ENCODE results near the gene TNRC6B.

The TNRC6B gene

DNA sequence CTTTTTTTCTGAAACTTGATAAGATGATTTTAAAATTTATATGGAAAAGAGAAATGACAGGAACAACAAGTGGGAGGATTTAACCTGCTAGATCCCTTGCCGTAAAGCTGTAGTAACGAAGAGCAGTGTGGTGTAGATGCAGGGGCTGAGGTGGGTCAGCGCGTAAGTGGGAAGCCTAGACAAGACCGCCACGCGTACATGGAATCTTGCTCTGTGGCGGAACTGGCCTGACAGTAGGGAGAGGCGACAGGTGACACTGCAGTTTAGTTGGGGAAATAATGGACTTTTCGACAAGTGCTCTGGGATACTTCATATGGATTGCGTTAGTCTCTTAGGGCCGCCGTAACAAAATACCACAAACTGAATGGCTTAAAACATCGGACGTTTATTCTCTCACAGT, 28.8 kb downstream of the TNRC6B start (continued):
- TF ChIP-seq, protein P1, sequence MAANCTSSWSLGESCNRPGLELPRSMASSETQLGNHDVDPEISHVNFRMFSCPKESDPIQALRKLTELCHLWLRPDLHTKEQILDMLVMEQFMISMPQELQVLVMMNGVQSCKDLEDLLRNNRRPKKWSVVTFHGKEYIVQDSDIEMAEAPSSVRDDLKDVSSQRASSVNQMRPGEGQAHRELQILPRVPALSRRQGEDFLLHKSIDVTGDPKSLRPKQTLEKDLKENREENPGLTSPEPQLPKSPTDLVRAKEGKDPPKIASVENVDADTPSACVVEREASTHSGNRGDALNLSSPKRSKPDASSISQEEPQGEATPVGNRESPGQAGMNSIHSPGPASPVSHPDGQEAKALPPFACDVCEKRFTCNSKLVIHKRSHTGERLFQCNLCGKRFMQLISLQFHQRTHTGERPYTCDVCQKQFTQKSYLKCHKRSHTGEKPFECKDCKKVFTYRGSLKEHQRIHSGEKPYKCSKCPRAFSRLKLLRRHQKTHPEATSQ (tag by site-specific recombination; IDR thresholded peaks at IDR 0.05) = no peak
- TF ChIP-seq, protein P2, sequence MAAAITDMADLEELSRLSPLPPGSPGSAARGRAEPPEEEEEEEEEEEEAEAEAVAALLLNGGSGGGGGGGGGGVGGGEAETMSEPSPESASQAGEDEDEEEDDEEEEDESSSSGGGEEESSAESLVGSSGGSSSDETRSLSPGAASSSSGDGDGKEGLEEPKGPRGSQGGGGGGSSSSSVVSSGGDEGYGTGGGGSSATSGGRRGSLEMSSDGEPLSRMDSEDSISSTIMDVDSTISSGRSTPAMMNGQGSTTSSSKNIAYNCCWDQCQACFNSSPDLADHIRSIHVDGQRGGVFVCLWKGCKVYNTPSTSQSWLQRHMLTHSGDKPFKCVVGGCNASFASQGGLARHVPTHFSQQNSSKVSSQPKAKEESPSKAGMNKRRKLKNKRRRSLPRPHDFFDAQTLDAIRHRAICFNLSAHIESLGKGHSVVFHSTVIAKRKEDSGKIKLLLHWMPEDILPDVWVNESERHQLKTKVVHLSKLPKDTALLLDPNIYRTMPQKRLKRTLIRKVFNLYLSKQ (tag by site-specific recombination; IDR thresholded peaks at IDR 0.05; ENCODE audit: borderline replicate concordance) = no peak
- no peak for TF ChIP-seq YY1 (tag by site-specific recombination; IDR thresholded peaks at IDR 0.05)

DNA sequence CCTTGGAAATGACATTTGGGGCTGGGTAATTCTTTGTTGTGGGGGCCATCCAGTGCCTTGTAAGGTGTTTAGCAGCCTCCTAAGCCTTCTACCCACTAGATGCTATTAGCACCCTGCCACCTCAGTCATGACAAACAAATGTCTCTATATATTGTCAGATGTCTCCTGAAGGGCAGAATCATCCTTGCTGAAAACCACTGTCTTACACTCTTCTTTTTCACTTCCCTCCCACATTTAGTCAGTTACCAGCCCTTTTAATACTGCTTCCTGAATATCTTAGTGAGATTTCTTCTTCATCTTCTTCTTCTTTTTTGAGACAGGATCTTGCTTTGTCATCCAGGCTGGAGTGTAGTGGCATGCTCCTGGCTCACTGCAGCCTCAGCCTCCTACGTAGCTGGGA, 33.1 kb downstream of the TNRC6B start:
- no peak for TF ChIP-seq ZNF10 (tag by site-specific recombination; IDR thresholded peaks at IDR 0.05)
- TF ChIP-seq ZNF585B (tag by site-specific recombination; IDR thresholded peaks at IDR 0.05) = no peak
- TF ChIP-seq, protein P3, sequence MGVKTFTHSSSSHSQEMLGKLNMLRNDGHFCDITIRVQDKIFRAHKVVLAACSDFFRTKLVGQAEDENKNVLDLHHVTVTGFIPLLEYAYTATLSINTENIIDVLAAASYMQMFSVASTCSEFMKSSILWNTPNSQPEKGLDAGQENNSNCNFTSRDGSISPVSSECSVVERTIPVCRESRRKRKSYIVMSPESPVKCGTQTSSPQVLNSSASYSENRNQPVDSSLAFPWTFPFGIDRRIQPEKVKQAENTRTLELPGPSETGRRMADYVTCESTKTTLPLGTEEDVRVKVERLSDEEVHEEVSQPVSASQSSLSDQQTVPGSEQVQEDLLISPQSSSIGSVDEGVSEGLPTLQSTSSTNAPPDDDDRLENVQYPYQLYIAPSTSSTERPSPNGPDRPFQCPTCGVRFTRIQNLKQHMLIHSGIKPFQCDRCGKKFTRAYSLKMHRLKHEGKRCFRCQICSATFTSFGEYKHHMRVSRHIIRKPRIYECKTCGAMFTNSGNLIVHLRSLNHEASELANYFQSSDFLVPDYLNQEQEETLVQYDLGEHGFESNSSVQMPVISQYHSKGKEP (tag by site-specific recombination; IDR thresholded peaks at IDR 0.05) = no peak
- TF ChIP-seq, protein P4, sequence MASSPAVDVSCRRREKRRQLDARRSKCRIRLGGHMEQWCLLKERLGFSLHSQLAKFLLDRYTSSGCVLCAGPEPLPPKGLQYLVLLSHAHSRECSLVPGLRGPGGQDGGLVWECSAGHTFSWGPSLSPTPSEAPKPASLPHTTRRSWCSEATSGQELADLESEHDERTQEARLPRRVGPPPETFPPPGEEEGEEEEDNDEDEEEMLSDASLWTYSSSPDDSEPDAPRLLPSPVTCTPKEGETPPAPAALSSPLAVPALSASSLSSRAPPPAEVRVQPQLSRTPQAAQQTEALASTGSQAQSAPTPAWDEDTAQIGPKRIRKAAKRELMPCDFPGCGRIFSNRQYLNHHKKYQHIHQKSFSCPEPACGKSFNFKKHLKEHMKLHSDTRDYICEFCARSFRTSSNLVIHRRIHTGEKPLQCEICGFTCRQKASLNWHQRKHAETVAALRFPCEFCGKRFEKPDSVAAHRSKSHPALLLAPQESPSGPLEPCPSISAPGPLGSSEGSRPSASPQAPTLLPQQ (tag by site-specific recombination; IDR thresholded peaks at IDR 0.05) = no peak
- no peak for TF ChIP-seq HOXC10 (CRISPR knock-in tag; IDR thresholded peaks at IDR 0.05)
- no peak for TF ChIP-seq ZFP3 (tag by site-specific recombination; IDR thresholded peaks at IDR 0.05; ENCODE audit: low read depth)
- TF ChIP-seq SETDB1 (IDR thresholded peaks at IDR 0.05; ENCODE audit: insufficient read length, low read length) = no peak
- TF ChIP-seq KLF9 (tag by site-specific recombination; IDR thresholded peaks at IDR 0.05; ENCODE audit: low read depth) = no peak
- TF ChIP-seq WT1 (tag by site-specific recombination; IDR thresholded peaks at IDR 0.05) = no peak
- TF ChIP-seq, protein P5, sequence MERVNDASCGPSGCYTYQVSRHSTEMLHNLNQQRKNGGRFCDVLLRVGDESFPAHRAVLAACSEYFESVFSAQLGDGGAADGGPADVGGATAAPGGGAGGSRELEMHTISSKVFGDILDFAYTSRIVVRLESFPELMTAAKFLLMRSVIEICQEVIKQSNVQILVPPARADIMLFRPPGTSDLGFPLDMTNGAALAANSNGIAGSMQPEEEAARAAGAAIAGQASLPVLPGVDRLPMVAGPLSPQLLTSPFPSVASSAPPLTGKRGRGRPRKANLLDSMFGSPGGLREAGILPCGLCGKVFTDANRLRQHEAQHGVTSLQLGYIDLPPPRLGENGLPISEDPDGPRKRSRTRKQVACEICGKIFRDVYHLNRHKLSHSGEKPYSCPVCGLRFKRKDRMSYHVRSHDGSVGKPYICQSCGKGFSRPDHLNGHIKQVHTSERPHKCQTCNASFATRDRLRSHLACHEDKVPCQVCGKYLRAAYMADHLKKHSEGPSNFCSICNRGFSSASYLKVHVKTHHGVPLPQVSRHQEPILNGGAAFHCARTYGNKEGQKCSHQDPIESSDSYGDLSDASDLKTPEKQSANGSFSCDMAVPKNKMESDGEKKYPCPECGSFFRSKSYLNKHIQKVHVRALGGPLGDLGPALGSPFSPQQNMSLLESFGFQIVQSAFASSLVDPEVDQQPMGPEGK (tag by site-specific recombination; IDR thresholded peaks at IDR 0.05) = no peak
- CTCF ChIA-PET = interaction anchor here (1.1 to 1.2 kb wide), 2 partner anchors 10 to 137 kb away, joined by 4 read pairs; no protein-coding TSS in a partner anchor
- Histone ChIP-seq H3K27ac (ENCODE audit: extremely low read depth, low read depth, low read length) (no peak overlapping the region), H3K9me3 (ENCODE audit: control insufficient read depth, insufficient read depth, low read depth, low read length) (no peaks in the 10 kb centered on the region), H3K4me1 (ENCODE audit: control insufficient read depth, insufficient read depth, low read length) (peaks cover 8% of the 10 kb centered on the region; the same call in 1 of the 2 replicates), H3K36me3 (ENCODE audit: control insufficient read depth in 2 of 2, insufficient read depth in 1 of 2, low read length in 2 of 2) (no peaks in the 10 kb centered on the region), H3K4me3 (ENCODE audit: low read depth, low read length) (no peak overlapping the region)
- POLR2A ChIA-PET = interaction anchor here (0.9 kb wide), 1 partner anchor 167 kb away, joined by 3 read pairs; no protein-coding TSS in a partner anchor

DNA sequence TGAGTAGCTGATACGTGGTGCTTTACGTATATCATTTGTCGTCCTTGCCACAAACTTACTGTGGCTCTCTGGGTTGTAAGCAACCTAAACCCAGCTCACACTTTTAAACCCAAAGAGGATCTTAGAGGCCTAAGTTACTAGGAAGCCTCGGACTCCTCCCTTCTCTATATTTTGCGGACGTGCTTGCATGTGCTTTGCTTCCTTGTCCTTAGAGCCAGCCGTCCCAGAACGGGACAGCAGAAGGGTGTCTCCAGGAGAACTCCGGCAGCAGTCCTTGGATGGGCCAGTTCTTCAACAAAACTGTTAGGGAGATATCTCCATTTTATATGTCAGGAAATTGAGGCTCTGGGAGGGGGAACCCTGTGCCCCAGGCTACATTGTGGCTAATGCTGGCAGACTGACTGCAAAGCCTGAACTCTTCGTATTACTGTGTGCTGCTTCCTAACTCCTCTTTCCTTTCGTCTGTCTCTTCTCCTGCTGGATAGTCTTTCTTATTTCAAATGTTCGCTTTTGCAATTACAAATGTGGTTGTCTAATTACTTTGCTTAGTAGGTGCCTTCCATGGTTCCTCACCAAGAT, 33.8 kb downstream of the TNRC6B start:
- H3K9me3 ChIP-seq (ENCODE audit: control insufficient read depth, insufficient read depth, low read depth, low read length) = no peaks in the 10 kb centered on the region
- ChIA-PET CTCF (no interaction called here), POLR2A (interaction anchor here (0.9 kb wide), 1 partner anchor 167 kb away, joined by 3 read pairs; no protein-coding TSS in a partner anchor)
- no peak overlapping the region for H3K27ac ChIP-seq (ENCODE audit: extremely low read depth, low read depth, low read length)
- no peak overlapping the region for H3K4me3 ChIP-seq (ENCODE audit: low read depth, low read length)
- H3K36me3 ChIP-seq (ENCODE audit: control insufficient read depth in 2 of 2, insufficient read depth in 1 of 2, low read length in 2 of 2) = no peaks in the 10 kb centered on the region
- peaks cover 8% of the 10 kb centered on the region; the same call in 1 of the 2 replicates for H3K4me1 ChIP-seq (ENCODE audit: control insufficient read depth, insufficient read depth, low read length)
- TF ChIP-seq ZNF677 (tag by site-specific recombination; IDR thresholded peaks at IDR 0.05) (no peak), ZNF514 (tag by site-specific recombination; IDR thresholded peaks at IDR 0.05) (no peak), ZNF112 (tag by site-specific recombination; IDR thresholded peaks at IDR 0.05) (no peak), ZBTB1 (tag by site-specific recombination; IDR thresholded peaks at IDR 0.05) (no peak), SCRT1 (tag by site-specific recombination; IDR thresholded peaks at IDR 0.05; ENCODE audit: borderline replicate concordance) (no peak), ZNF548 (tag by site-specific recombination; IDR thresholded peaks at IDR 0.05) (no peak), ZNF121 (tag by site-specific recombination; IDR thresholded peaks at IDR 0.05) (no peak), ZNF544 (tag by site-specific recombination; IDR thresholded peaks at IDR 0.05) (no peak), ZNF561 (tag by site-specific recombination; IDR thresholded peaks at IDR 0.05; ENCODE audit: borderline replicate concordance) (no peak), ZFP37 (tag by site-specific recombination; IDR thresholded peaks at IDR 0.05) (no peak)
- TF ChIP-seq, protein P6, sequence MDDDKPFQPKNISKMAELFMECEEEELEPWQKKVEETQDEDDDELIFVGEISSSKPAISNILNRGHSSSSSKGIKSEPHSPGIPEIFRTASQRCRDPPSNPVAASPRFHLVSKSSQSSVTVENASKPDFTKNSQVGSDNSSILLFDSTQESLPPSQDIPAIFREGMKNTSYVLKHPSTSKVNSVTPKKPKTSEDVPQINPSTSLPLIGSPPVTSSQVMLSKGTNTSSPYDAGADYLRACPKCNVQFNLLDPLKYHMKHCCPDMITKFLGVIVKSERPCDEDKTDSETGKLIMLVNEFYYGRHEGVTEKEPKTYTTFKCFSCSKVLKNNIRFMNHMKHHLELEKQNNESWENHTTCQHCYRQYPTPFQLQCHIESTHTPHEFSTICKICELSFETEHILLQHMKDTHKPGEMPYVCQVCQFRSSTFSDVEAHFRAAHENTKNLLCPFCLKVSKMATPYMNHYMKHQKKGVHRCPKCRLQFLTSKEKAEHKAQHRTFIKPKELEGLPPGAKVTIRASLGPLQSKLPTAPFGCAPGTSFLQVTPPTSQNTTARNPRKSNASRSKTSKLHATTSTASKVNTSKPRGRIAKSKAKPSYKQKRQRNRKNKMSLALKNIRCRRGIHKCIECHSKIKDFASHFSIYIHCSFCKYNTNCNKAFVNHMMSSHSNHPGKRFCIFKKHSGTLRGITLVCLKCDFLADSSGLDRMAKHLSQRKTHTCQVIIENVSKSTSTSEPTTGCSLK (tag by site-specific recombination; IDR thresholded peaks at IDR 0.05) = no peak
